K562 (cell line): ENCODE measurements around the gene GJE1. TPM values are rescaled to one million over a fixed set of nuclear protein-coding genes. Genes with fewer than 3 reads are reported as not detected.

Experiments
- BDP1 ChIP-seq: IDR thresholded peaks from 3 replicates; pipeline ENCODE4 v1.6.1; 2011; ENCODE audit not compliant: insufficient read length, insufficient read depth
- BRD9 ChIP-seq: fragments of 450-650 bp; IDR thresholded peaks from 2 replicates; pipeline ENCODE4 v1.6.1; 2018; ENCODE audit warnings: low read depth; ENCODE audit not compliant: partially characterized antibody
- BRF1 ChIP-seq: IDR thresholded peaks from 3 replicates; pipeline ENCODE4 v1.6.1; 2011; ENCODE audit warnings: borderline replicate concordance, mild to moderate bottlenecking; ENCODE audit not compliant: insufficient read length; ENCODE audit errors: extremely low read depth
- E2F6 ChIP-seq, 2 experiments: IDR thresholded peaks; 2 replicates each; pipeline ENCODE4 v1.6.1; 2011; ENCODE audit warnings: borderline replicate concordance in 1 of 2, control low read depth in 1 of 2, low read depth in 1 of 2, low read length in 1 of 2, mild to moderate bottlenecking in 1 of 2, mixed read lengths in 1 of 2, moderate library complexity in 1 of 2; ENCODE audit not compliant: insufficient read depth in 1 of 2, insufficient read length in 1 of 2, poor library complexity in 1 of 2, severe bottlenecking in 1 of 2; ENCODE audit errors: extremely low read depth in 1 of 2
- HDAC6 ChIP-seq: IDR thresholded peaks from 2 replicates; pipeline ENCODE4 v1.6.1; 2012; ENCODE audit warnings: low read depth, mild to moderate bottlenecking, control low read depth, inconsistent platforms, low read length, moderate library complexity
- HDAC8 ChIP-seq: fragments of 450-650 bp; IDR thresholded peaks from 2 replicates; pipeline ENCODE4 v1.6.1; 2016; ENCODE audit warnings: mild to moderate bottlenecking, missing genetic modification characterization, moderate library complexity, missing compliant biosample characterization
- KDM2B ChIP-seq: fragments of 250-450 bp; sonication (Bioruptor Pico); IDR thresholded peaks from 2 replicates; pipeline ENCODE4 v1.8.0; 2021; ENCODE audit warnings: mild to moderate bottlenecking, moderate library complexity
- RAD21 ChIP-seq, 2 experiments: fragments of 250-450 bp in 1 of 2; fragments of 450-650 bp in 1 of 2; sonication (Bioruptor Pico) in 1 of 2; formaldehyde crosslinking in 1 of 2; IDR thresholded peaks in 1 of 2; conservative IDR thresholded peaks in 1 of 2; 2 replicates each; pipeline versions ENCODE4 v1.4.0 to v1.8.0; 2020 to 2022; ENCODE audit warnings: mild to moderate bottlenecking in 2 of 2, moderate library complexity in 1 of 2
- RCOR1 ChIP-seq, 2 experiments: IDR thresholded peaks; 2 replicates each; pipeline ENCODE4 v1.6.1; 2012; ENCODE audit warnings: low read depth in 2 of 2, low read length in 2 of 2, borderline replicate concordance in 1 of 2, improper control_type of control experiment in 1 of 2
- RUNX1 ChIP-seq: sonication (generic); IDR thresholded peaks from 2 replicates; pipeline ENCODE4 v1.6.1; 2016; ENCODE audit warnings: antibody characterized with exemption, low read depth
- SIRT6 ChIP-seq: IDR thresholded peaks from one replicate; pipeline ENCODE4 v1.6.1; 2012; ENCODE audit warnings: low read depth, mild to moderate bottlenecking, control low read depth, inconsistent platforms, low read length, moderate library complexity
- SOX6 ChIP-seq: fragments of 450-650 bp; IDR thresholded peaks from 2 replicates; pipeline ENCODE4 v1.6.1; 2014; ENCODE audit warnings: mild to moderate bottlenecking
- TCF15 ChIP-seq: fragments of 250-450 bp; sonication (Bioruptor Pico); IDR thresholded peaks from 2 replicates; pipeline ENCODE4 v1.8.0; 2022; ENCODE audit warnings: moderate library complexity, mild to moderate bottlenecking, inconsistent platforms
- TEAD1 ChIP-seq, 2 experiments: fragments of 450-650 bp in 1 of 2; sonication (generic) in 1 of 2; formaldehyde crosslinking; IDR thresholded peaks; 2 replicates each; pipeline versions ENCODE4 v1.4.0 to v1.8.0; 2020 to 2022; ENCODE audit warnings: mild to moderate bottlenecking in 2 of 2, missing genetic modification reagents in 1 of 2
- TEAD4 ChIP-seq, 2 experiments: sonication (generic) in 1 of 2; formaldehyde crosslinking in 1 of 2; IDR thresholded peaks; 2 replicates each; pipeline versions ENCODE4 v1.6.1 to v1.8.0; 2012 to 2022; ENCODE audit warnings: borderline replicate concordance in 1 of 2, inconsistent platforms in 1 of 2, low read length in 1 of 2, mild to moderate bottlenecking in 1 of 2, missing genetic modification reagents in 1 of 2
- polyA plus RNA-seq, 8 experiments: library from polyadenylated mRNA; depleted of rRNA in 4 of 8; stranded (reverse) in 5 of 8; unstranded in 3 of 8; fragments of >200 nt; fragmentation: Nextera tagmentation in 2 of 8; fragmentation: Illumina TruSeq in 1 of 8; extraction: Ambion mirVana in 2 of 8; extraction: Trizol in 1 of 8; gene quantifications; 2 replicates each; pipeline versions ENCODE4 v1.2.1 to v1.2.3, GENCODE V29; 2011 to 2014; ENCODE audit warnings: inconsistent platforms in 1 of 8, missing spikeins in 1 of 8
- total RNA-seq, 7 experiments: library from RNA; depleted of rRNA in 6 of 7; stranded (reverse); fragments of >200 nt in 6 of 7; fragmentation: Illumina TruSeq in 2 of 7; extraction: Trizol in 2 of 7; gene quantifications; 2 replicates each; pipeline versions ENCODE4 v1.2.1 to v1.2.3, GENCODE V29; 2011 to 2021; ENCODE audit warnings: low replicate concordance in 1 of 7
- TF ChIP-seq, protein P1 (sequence below): IDR thresholded peaks from 2 replicates; pipeline ENCODE4 v1.6.1; 2011; ENCODE audit warnings: borderline replicate concordance, low read depth, mild to moderate bottlenecking, moderate library complexity, low read length; ENCODE audit not compliant: insufficient read depth, poor library complexity, severe bottlenecking
- TF ChIP-seq, protein P2 (sequence below): sonication (generic); formaldehyde crosslinking; IDR thresholded peaks from 2 replicates; pipeline ENCODE4 v1.8.0; 2023; ENCODE audit warnings: mild to moderate bottlenecking, missing genetic modification reagents

Gene GJE1
- total and polyA plus RNA-seq, 9 of the 15 experiments (the other 6 are each of a cell fraction or from before 2014, with no cell fraction given) = not detected

- peak; percentile 74 to 79 for TF ChIP-seq E2F6 (IDR thresholded peaks at IDR 0.05; ENCODE audit: borderline replicate concordance in 1 of 2, extremely low read depth in 1 of 2, insufficient read depth in 1 of 2, insufficient read length in 1 of 2, low read depth in 1 of 2, low read length in 1 of 2, poor library complexity in 1 of 2, severe bottlenecking in 1 of 2)
- TF ChIP-seq HDAC8 = no peak
- TF ChIP-seq RAD21 (CRISPR knock-in tag; conservative IDR thresholded peaks at IDR 0.05 in 1 of 2, IDR thresholded peaks at IDR 0.05 in 1 of 2) = peak; percentile 87 to 90
- peak; percentile 67 for TF ChIP-seq TEAD4 (IDR thresholded peaks at IDR 0.05; ENCODE audit: low read length)
- TF ChIP-seq TEAD4 (CRISPR knock-in tag; IDR thresholded peaks at IDR 0.05; ENCODE audit: borderline replicate concordance) = no peak
- TF ChIP-seq, protein P1, sequence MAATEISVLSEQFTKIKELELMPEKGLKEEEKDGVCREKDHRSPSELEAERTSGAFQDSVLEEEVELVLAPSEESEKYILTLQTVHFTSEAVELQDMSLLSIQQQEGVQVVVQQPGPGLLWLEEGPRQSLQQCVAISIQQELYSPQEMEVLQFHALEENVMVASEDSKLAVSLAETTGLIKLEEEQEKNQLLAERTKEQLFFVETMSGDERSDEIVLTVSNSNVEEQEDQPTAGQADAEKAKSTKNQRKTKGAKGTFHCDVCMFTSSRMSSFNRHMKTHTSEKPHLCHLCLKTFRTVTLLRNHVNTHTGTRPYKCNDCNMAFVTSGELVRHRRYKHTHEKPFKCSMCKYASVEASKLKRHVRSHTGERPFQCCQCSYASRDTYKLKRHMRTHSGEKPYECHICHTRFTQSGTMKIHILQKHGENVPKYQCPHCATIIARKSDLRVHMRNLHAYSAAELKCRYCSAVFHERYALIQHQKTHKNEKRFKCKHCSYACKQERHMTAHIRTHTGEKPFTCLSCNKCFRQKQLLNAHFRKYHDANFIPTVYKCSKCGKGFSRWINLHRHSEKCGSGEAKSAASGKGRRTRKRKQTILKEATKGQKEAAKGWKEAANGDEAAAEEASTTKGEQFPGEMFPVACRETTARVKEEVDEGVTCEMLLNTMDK = no peak
- peak; percentile 70 for TF ChIP-seq SOX6
- no peak for TF ChIP-seq HDAC6
- peak in 1 of 2 experiments; percentile 86; a peak in 2 of 4 replicates for TF ChIP-seq RCOR1 (IDR thresholded peaks at IDR 0.05; ENCODE audit: borderline replicate concordance in 1 of 2, low read depth in 2 of 2, low read length in 2 of 2)
- peak; percentile 3 to 53; a peak in 2 of 4 replicates for TF ChIP-seq TEAD1 (CRISPR knock-in tag; IDR thresholded peaks at IDR 0.05)
- no peak for TF ChIP-seq BRF1
- no peak for TF ChIP-seq RUNX1
- no peak for TF ChIP-seq BDP1
- TF ChIP-seq, protein P2, sequence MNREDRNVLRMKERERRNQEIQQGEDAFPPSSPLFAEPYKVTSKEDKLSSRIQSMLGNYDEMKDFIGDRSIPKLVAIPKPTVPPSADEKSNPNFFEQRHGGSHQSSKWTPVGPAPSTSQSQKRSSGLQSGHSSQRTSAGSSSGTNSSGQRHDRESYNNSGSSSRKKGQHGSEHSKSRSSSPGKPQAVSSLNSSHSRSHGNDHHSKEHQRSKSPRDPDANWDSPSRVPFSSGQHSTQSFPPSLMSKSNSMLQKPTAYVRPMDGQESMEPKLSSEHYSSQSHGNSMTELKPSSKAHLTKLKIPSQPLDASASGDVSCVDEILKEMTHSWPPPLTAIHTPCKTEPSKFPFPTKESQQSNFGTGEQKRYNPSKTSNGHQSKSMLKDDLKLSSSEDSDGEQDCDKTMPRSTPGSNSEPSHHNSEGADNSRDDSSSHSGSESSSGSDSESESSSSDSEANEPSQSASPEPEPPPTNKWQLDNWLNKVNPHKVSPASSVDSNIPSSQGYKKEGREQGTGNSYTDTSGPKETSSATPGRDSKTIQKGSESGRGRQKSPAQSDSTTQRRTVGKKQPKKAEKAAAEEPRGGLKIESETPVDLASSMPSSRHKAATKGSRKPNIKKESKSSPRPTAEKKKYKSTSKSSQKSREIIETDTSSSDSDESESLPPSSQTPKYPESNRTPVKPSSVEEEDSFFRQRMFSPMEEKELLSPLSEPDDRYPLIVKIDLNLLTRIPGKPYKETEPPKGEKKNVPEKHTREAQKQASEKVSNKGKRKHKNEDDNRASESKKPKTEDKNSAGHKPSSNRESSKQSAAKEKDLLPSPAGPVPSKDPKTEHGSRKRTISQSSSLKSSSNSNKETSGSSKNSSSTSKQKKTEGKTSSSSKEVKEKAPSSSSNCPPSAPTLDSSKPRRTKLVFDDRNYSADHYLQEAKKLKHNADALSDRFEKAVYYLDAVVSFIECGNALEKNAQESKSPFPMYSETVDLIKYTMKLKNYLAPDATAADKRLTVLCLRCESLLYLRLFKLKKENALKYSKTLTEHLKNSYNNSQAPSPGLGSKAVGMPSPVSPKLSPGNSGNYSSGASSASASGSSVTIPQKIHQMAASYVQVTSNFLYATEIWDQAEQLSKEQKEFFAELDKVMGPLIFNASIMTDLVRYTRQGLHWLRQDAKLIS = no peak; the same call in 1 of the 2 replicates
- TF ChIP-seq BRD9 = no peak
- TF ChIP-seq TCF15 (CRISPR knock-in tag) = no peak
- no peak for TF ChIP-seq KDM2B (CRISPR knock-in tag)
- no peak for TF ChIP-seq SIRT6
These were observed 14.3 kb downstream of the GJE1 start, which contains the start of the genes NMBR and VTA1 (continued) for GRCh38 chr6:142146828-142147662.
